Central memory CD8-positive, alpha-beta T cell (primary cell): ENCODE results near the gene TMEM62.
"Not testable (repeated sequence)": the region's sequence is repeated elsewhere in the genome, so short reads cannot be mapped to it uniquely, and the experiment has no call there.

Experiments
- ATAC-seq: fragments of 150-1000 bp; cut with Tn5 transposase; replicated peaks from 2 replicates; pipeline ENCODE4 v1.10.0; 2022; ENCODE audit warnings: mild to moderate bottlenecking, moderate FRiP score, moderate number of reproducible peaks; ENCODE audit not compliant: poor library complexity, severe bottlenecking; ENCODE audit errors: extremely low read depth
- DNase-seq, 2 donors: peaks; one replicate each; pipeline ENCODE4 v3.0.0; 2021; ENCODE audit warnings: low spot score in 2 of 2
- H3K27ac Mint-ChIP-seq: one replicate; pipeline ENCODE4 v1.8.0; 2022; ENCODE audit warnings: low read depth, mild to moderate bottlenecking, moderate library complexity, mixed read lengths
- H3K27me3 Mint-ChIP-seq: one replicate; pipeline ENCODE4 v1.8.0; 2022; ENCODE audit warnings: mixed read lengths
- H3K36me3 Mint-ChIP-seq: one replicate; pipeline ENCODE4 v1.8.0; 2022; ENCODE audit warnings: mild to moderate bottlenecking, moderate library complexity, mixed read lengths; ENCODE audit not compliant: insufficient read depth
- H3K4me1 Mint-ChIP-seq: one replicate; pipeline ENCODE4 v1.8.0; 2022; ENCODE audit warnings: mixed read lengths
- H3K4me3 Mint-ChIP-seq: one replicate; pipeline ENCODE4 v1.8.0; 2022; ENCODE audit warnings: mild to moderate bottlenecking, moderate library complexity, mixed read lengths
- H3K9me3 Mint-ChIP-seq: one replicate; pipeline ENCODE4 v1.8.0; 2022; ENCODE audit warnings: mixed read lengths

TMEM62 gene

DNA sequence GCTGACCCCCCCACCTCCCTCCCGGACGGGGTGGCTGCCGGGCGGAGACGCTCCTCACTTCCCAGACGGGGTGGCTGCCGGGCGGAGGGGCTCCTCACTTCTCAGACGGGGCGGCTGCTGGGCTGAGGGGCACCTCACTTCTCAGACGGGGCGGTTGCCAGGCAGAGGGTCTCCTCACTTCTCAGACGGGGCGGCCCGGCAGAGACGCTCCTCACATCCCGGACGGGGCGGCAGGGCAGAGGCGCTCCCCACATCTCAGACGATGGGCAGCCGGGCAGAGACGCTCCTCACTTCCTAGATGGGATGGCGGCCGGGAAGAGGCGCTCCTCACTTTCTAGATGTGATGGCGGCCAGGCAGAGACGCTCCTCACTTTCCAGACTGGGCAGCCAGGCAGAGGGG is 33.9 kb downstream of the TMEM62 start:
- not testable (repeated sequence) for H3K27me3 Mint-ChIP-seq, DNase-seq, H3K4me1 Mint-ChIP-seq, H3K9me3 Mint-ChIP-seq, H3K27ac Mint-ChIP-seq, ATAC-seq, H3K4me3 Mint-ChIP-seq
- peaks cover 30% of the 10 kb centered on the region for H3K36me3 Mint-ChIP-seq

- Mint-ChIP-seq H3K4me3 (no peak overlapping the region), H3K9me3 (no peaks in the 10 kb centered on the region), H3K36me3 (peaks cover 32% of the 10 kb centered on the region), H3K27ac (no peak overlapping the region), H3K27me3 (no peaks in the 10 kb centered on the region), H3K4me1 (no peaks in the 10 kb centered on the region)
- ATAC-seq (no peak), DNase-seq (no peak)
Measured at GRCh38 chr15:43168192-43169107, 35.1 kb downstream of the TMEM62 start.

DNA sequence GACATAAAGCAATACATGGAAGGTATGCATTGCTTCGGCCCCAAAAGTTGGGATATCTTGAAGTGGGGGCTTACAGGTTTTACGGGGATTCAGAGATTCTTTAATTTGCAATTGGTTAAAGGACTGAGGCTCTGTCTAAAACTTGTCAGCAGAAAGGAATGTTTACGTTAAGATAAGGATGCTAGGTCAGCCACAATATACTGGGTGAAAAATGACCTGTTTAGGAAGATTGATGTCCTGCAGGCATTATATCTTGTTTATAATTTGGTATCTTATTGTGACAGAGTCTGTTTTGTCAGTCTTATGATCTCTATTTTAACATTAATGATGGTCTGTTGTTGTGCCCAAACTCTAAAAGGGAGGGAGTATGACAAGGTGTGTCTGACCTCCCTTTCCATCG is 36.5 kb downstream of the TMEM62 start:
- no peak for DNase-seq
- H3K36me3 Mint-ChIP-seq, result peaks cover 29% of the 10 kb centered on the region

GRCh38 chr15:43175656-43176309 is 42.4 kb downstream of the TMEM62 start:
- H3K27me3 Mint-ChIP-seq, H3K9me3 Mint-ChIP-seq, H3K4me1 Mint-ChIP-seq, ATAC-seq, DNase-seq, H3K4me3 Mint-ChIP-seq, H3K27ac Mint-ChIP-seq: not testable (repeated sequence)
- peaks cover 19% of the 10 kb centered on the region for H3K36me3 Mint-ChIP-seq

More for the DNA sequence above, 36.5 kb downstream of the TMEM62 start:
- ATAC-seq, result no peak
- Mint-ChIP-seq H3K4me1 (no peaks in the 10 kb centered on the region), H3K27me3 (no peaks in the 10 kb centered on the region), H3K4me3 (no peak overlapping the region), H3K9me3 (no peaks in the 10 kb centered on the region), H3K27ac (no peak overlapping the region)

- ATAC-seq, DNase-seq, H3K9me3 Mint-ChIP-seq, H3K4me1 Mint-ChIP-seq, H3K4me3 Mint-ChIP-seq, H3K27me3 Mint-ChIP-seq, H3K27ac Mint-ChIP-seq: not testable (repeated sequence)
- H3K36me3 Mint-ChIP-seq, result peaks cover 22% of the 10 kb centered on the region
Measured at GRCh38 chr15:43177147-43177546, 43.8 kb downstream of the TMEM62 start.

GRCh38 chr15:43183270-43183669 is 49.9 kb downstream of the TMEM62 start:
- H3K4me1 Mint-ChIP-seq, result peaks cover 33% of the 10 kb centered on the region
- no peak overlapping the region for H3K4me3 Mint-ChIP-seq
- H3K27me3 Mint-ChIP-seq, result no peaks in the 10 kb centered on the region
- H3K27ac Mint-ChIP-seq, result no peak overlapping the region
- DNase-seq (no peak), ATAC-seq (no peak)
- H3K9me3 Mint-ChIP-seq, result no peaks in the 10 kb centered on the region
- H3K36me3 Mint-ChIP-seq, result peaks cover 35% of the 10 kb centered on the region

DNA sequence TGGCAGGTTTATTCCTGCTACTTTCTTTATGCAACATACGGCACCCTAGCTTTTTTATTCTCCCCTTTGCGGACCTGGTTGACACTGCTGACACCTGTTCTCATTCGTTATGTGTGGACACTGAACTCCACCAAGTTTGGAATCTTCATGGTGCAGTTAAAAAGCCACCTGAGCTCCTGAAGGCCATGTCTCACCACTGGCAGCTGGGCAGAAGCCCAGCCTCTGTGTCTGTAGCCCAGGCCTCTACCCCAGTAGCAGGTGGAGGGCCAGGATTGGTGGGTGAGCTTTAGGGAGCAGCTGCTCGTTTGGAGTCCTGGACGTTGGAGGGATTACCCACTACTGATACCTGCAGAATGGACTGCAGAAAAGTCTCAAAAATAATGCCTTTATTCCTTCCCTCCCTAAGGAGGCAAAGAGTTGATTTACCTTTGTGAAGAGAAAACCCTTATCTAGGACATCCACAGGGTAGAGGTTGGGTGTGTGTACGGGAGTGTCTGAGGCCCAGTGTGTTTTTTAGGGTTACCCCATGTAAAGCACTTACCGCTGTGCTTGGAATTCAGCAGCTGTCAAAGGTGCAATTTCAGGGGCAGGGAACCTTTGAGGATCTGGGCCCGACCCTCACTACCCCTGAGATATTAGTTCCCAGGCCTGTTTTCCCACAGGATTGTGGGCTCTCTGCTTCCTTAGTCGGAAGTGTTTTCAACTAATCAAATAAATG is 51.2 kb downstream of the TMEM62 start:
- Mint-ChIP-seq H3K4me1 (peaks cover 38% of the 10 kb centered on the region), H3K4me3 (peak overlapping the region; percentile 90), H3K27me3 (no peaks in the 10 kb centered on the region), H3K27ac (peak overlapping the region; percentile 96), H3K36me3 (peaks cover 40% of the 10 kb centered on the region), H3K9me3 (no peaks in the 10 kb centered on the region)
- DNase-seq (no peak), ATAC-seq (no peak)

DNA sequence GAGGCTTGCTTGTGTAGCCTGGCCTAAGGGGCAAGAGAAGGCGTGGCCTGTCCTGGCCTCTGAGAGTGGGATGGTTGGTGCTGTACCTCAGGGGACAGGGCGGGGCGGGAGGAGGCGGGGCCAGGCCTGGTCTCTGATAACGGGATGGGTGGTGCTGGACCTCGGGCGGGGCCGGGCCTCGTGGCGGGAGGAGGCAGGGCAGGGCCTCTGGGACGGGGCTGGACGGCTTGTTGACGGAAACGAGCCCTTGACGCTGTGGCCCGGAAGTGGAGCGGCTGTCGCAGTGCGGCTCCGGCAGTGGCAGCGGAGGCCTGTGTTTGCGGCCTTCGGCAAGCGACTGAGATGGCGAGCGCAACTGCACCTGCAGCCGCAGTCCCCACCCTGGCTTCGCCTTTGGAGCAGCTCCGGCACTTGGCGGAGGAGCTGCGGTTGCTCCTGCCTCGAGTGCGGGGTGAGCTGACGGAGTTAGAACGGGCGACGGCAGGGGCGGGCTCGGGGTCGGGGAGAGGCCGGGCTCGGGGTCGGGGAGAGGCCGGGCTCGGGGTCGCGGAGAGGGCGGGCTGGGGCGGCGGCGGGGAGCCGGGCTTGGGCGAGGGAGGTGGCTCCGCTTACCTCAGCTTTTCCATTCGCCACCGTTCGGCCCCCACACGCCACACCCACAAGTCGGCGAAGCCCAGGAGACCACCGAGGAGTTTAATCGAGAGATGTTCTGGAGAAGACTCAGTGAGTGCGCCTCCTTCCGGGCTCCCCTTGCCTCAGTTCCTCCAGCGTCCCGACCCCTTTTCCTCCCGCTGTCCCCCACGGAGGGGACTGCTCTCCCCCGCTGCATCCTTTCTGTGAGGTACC is 52.0 kb downstream of the TMEM62 start, which contains the start of gene CCNDBP1:
CCNDBP1 (plus strand) TSS at position 247 of the 846 bp plus-strand sequence; CDS start at position 343, 96 bp downstream.
- Mint-ChIP-seq H3K4me3 (peak within 1 kb of the TSS; percentile 90), H3K9me3 (no peaks in the 10 kb centered on the region), H3K27me3 (no peaks in the 10 kb centered on the region), H3K4me1 (peaks cover 40% of the 10 kb centered on the region), H3K36me3 (peaks cover 37% of the 10 kb centered on the region), H3K27ac (peak within 1 kb of the TSS; percentile 96)
- ATAC-seq, result peak; percentile 87
- DNase-seq, result peak; percentile 74 to 84

DNA sequence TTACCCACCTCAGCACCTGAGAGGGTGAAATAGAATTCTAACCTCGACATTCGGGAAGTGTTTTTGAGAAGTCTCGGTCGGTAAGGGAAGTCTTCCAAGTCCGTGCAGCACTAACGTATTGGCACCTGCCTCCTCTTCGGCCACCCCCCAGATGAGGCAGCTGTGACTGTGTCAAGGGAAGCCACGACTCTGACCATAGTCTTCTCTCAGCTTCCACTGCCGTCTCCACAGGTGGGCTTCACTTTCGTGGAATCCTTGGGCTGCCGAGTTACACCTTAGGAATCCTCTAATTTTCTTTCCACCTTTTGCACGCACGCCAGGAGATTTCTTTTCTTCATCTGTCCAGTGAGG is 52.6 kb downstream of the TMEM62 start:
- Mint-ChIP-seq H3K27me3 (no peaks in the 10 kb centered on the region), H3K9me3 (no peaks in the 10 kb centered on the region), H3K4me1 (peaks cover 44% of the 10 kb centered on the region), H3K27ac (peak overlapping the region; percentile 96), H3K4me3 (peak overlapping the region; percentile 90), H3K36me3 (peaks cover 40% of the 10 kb centered on the region)
- no peak for ATAC-seq
- no peak for DNase-seq

- H3K36me3 Mint-ChIP-seq, result peaks cover 53% of the 10 kb centered on the region
- no peak for ATAC-seq
Measured at GRCh38 chr15:43187544-43188155, 54.3 kb downstream of the TMEM62 start.

DNA sequence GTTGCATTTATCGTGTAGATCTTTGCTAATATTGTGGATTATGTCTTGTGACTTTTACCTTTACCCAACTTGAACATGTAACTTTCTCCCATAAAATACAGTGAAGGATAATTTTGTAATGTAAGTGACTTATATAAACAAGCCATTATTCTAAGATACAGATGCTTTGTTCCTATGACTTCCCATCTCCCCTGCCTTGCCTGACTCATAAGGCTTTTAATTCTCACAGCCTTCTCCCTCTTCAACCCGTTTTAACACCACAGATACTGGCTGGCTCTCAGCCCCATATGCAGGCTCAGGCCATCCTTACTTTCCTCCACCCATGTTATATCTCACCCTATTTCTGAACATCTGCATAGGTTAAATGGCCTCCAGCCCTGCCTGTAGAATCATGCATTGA is 55.9 kb downstream of the TMEM62 start:
- H3K36me3 Mint-ChIP-seq, result peaks cover 58% of the 10 kb centered on the region
- peaks cover 48% of the 10 kb centered on the region for H3K4me1 Mint-ChIP-seq
- no peaks in the 10 kb centered on the region for H3K9me3 Mint-ChIP-seq

More at GRCh38 chr15:43187544-43188155, 54.3 kb downstream of the TMEM62 start:
- H3K27ac Mint-ChIP-seq, result peak overlapping the region; percentile 96
- DNase-seq, result no peak
- H3K4me3 Mint-ChIP-seq, result peak overlapping the region; percentile 90
- H3K9me3 Mint-ChIP-seq, result no peaks in the 10 kb centered on the region
- H3K4me1 Mint-ChIP-seq, result peaks cover 49% of the 10 kb centered on the region
- H3K27me3 Mint-ChIP-seq, result no peaks in the 10 kb centered on the region

More for the DNA sequence above, 55.9 kb downstream of the TMEM62 start:
- H3K4me3 Mint-ChIP-seq, result no peak overlapping the region
- no peaks in the 10 kb centered on the region for H3K27me3 Mint-ChIP-seq
- ATAC-seq, result no peak
- H3K27ac Mint-ChIP-seq, result no peak overlapping the region
- DNase-seq, result no peak
